ENCODE data around the gene GALNT3. TPM values are rescaled to one million over a fixed set of nuclear protein-coding genes. Genes with fewer than 3 reads are reported as not detected.

The GALNT3 gene
- total and polyA plus RNA-seq, 2 donors (not counting 1 experiment from before 2014, with no cell fraction given): 5.7 to 15.9 TPM

GRCh38 chr2:165773684-165774083 lies 20.4 kb downstream of the GALNT3 start:
- Histone ChIP-seq H3K79me2 (ENCODE audit: control insufficient read depth, insufficient read depth, low read length) (peaks cover 49% of the 10 kb centered on the region), H3K4me2 (replicated peaks; ENCODE audit: low read depth, low read length, poor library complexity, severe bottlenecking) (no peak overlapping the region), H2AFZ (ENCODE audit: insufficient read depth, low read depth, low read length, poor library complexity, severe bottlenecking) (no peak overlapping the region), H3K27ac (ENCODE audit: low read length in 2 of 2) (no peak overlapping the region), H3K4me1 (ENCODE audit: control insufficient read depth in 2 of 2, insufficient read depth in 2 of 2, low read length in 2 of 2) (peaks cover 6 to 9% of the 10 kb centered on the region in 2 donors), H3K9ac (ENCODE audit: low read length) (no peak overlapping the region), H3K9me3 (ENCODE audit: control extremely low read depth in 1 of 3, control insufficient read depth in 2 of 3, insufficient read depth in 1 of 3, low read length in 2 of 3) (peaks cover 0 to 1% (median 0%) of the 10 kb centered on the region in 3 donors), H4K20me1 (ENCODE audit: control insufficient read depth, insufficient read depth, low read length, poor library complexity, severe bottlenecking) (peaks cover 9% of the 10 kb centered on the region), H3K4me3 (ENCODE audit: control extremely low read depth in 1 of 5, extremely low read depth in 1 of 5, insufficient read depth in 1 of 5, low read depth in 2 of 5, low read length in 4 of 5) (no peak overlapping the region), H3K36me3 (replicated peaks in 1 of 2; ENCODE audit: control extremely low read depth in 1 of 2, control insufficient read depth in 1 of 2, extremely low read depth in 1 of 2, insufficient read depth in 2 of 2, low read length in 1 of 2) (peaks cover 3 to 9% of the 10 kb centered on the region in 2 experiments), H3K27me3 (replicated peaks in 1 of 4; ENCODE audit: control extremely low read depth in 1 of 4, control insufficient read depth in 3 of 4, insufficient read depth in 4 of 4, low read length in 3 of 4) (no peaks in the 10 kb centered on the region)
- POLR2A ChIA-PET: no interaction called here
- no peak overlapping the region for H3K27ac Mint-ChIP-seq
- intact Hi-C loops (cut with micrococcal nuclease): no loop called here
- TF ChIP-seq EZH2 (IDR thresholded peaks at IDR 0.05; ENCODE audit: borderline replicate concordance, insufficient read depth, low read depth, low read length, poor library complexity, severe bottlenecking) (no peak), CTCF (IDR thresholded peaks at IDR 0.05) (no peak)
- no peaks in the 10 kb centered on the region for H3K27me3 Mint-ChIP-seq
- peaks cover 3% of the 10 kb centered on the region for H3K9me3 Mint-ChIP-seq (ENCODE audit: insufficient read depth)
- DNase-seq: no peak
- 100% methylated on average over 1 of the region's 2 CpGs for WGBS (ENCODE audit: insufficient coverage)
- H3K4me3 Mint-ChIP-seq: no peak overlapping the region
- H3K4me1 Mint-ChIP-seq: peaks cover 16% of the 10 kb centered on the region
- CTCF ChIA-PET: no interaction called here
- ATAC-seq (ENCODE audit: low read depth): no peak

GRCh38 chr2:165772183-165772582 lies 21.9 kb downstream of the GALNT3 start:
- peaks cover 3% of the 10 kb centered on the region for H3K4me1 Mint-ChIP-seq
- TF ChIP-seq EZH2 (IDR thresholded peaks at IDR 0.05; ENCODE audit: borderline replicate concordance, insufficient read depth, low read depth, low read length, poor library complexity, severe bottlenecking) (no peak), CTCF (IDR thresholded peaks at IDR 0.05) (no peak)
- Histone ChIP-seq H3K4me1 (ENCODE audit: control insufficient read depth in 2 of 2, insufficient read depth in 2 of 2, low read length in 2 of 2) (no peaks in the 10 kb centered on the region), H3K9me3 (ENCODE audit: control extremely low read depth in 1 of 3, control insufficient read depth in 2 of 3, insufficient read depth in 1 of 3, low read length in 2 of 3) (peaks cover 0 to 1% (median 0%) of the 10 kb centered on the region in 3 donors), H2AFZ (ENCODE audit: insufficient read depth, low read depth, low read length, poor library complexity, severe bottlenecking) (no peak overlapping the region), H4K20me1 (ENCODE audit: control insufficient read depth, insufficient read depth, low read length, poor library complexity, severe bottlenecking) (peaks cover 3% of the 10 kb centered on the region), H3K9ac (ENCODE audit: low read length) (no peak overlapping the region), H3K27ac (ENCODE audit: low read length in 2 of 2) (no peak overlapping the region), H3K27me3 (replicated peaks in 1 of 4; ENCODE audit: control extremely low read depth in 1 of 4, control insufficient read depth in 3 of 4, insufficient read depth in 4 of 4, low read length in 3 of 4) (no peaks in the 10 kb centered on the region), H3K79me2 (ENCODE audit: control insufficient read depth, insufficient read depth, low read length) (peaks cover 41% of the 10 kb centered on the region), H3K4me3 (ENCODE audit: control extremely low read depth in 1 of 5, extremely low read depth in 1 of 5, insufficient read depth in 1 of 5, low read depth in 2 of 5, low read length in 4 of 5) (no peak overlapping the region), H3K4me2 (replicated peaks; ENCODE audit: low read depth, low read length, poor library complexity, severe bottlenecking) (no peak overlapping the region), H3K36me3 (replicated peaks in 1 of 2; ENCODE audit: control extremely low read depth in 1 of 2, control insufficient read depth in 1 of 2, extremely low read depth in 1 of 2, insufficient read depth in 2 of 2, low read length in 1 of 2) (peaks cover 3 to 12% of the 10 kb centered on the region in 2 experiments)
- ChIA-PET CTCF (no interaction called here), POLR2A (no interaction called here)
- no peaks in the 10 kb centered on the region for H3K27me3 Mint-ChIP-seq
- intact Hi-C loops (cut with micrococcal nuclease): no loop called here
- DNase-seq (no peak), ATAC-seq (ENCODE audit: low read depth) (no peak)
- H3K27ac Mint-ChIP-seq: no peak overlapping the region
- WGBS (ENCODE audit: insufficient coverage): 100% methylated on average over 1 of the region's 3 CpGs
- H3K9me3 Mint-ChIP-seq (ENCODE audit: insufficient read depth): peaks cover 3% of the 10 kb centered on the region
- no peak overlapping the region for H3K4me3 Mint-ChIP-seq

All from B cell (primary cell).